Measurements from ENCODE around the gene CHMP1B. TPM values are rescaled to one million over a fixed set of nuclear protein-coding genes. Genes with fewer than 3 reads are reported as not detected.

Gene CHMP1B
- total RNA-seq, 1 experiment from 2014 or later, result 38.7 TPM

DNA sequence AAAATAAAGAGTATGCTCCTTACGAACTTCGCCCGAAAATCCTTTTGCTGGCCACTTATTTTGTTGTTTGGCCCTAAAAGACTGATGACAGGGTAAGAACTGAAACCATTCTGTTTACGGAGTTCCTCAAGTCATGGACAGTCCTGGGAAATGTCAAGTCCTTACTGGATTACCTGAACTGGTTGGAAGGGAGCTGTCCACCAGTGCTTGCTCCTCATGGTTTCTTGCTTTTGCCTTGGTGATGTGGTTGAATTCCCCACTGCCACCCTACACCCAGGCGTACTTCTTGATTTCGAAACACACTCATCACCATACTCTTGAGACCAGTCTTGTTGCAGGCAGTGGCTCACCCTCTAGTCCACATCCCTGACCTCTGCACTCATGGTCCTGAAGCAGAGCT lies 49.1 kb upstream of the CHMP1B start:
- H2BK120ac ChIP-seq (ENCODE audit: low read depth, low read length, poor library complexity, severe bottlenecking), result no peak overlapping the region
- H3K18ac ChIP-seq (ENCODE audit: insufficient read length, low read depth, low read length), result no peak overlapping the region
- no peak overlapping the region for H3K9ac ChIP-seq (ENCODE audit: extremely low read depth, insufficient read length, low read length)
- H4K8ac ChIP-seq (replicated peaks; ENCODE audit: insufficient read length, low read depth, low read length), result no peak overlapping the region
- no peak overlapping the region for H3K4ac ChIP-seq (ENCODE audit: low read depth, low read length)
- WGBS (ENCODE audit: extremely low coverage, insufficient read length, low lambda C conversion rate), result no CpG with 5 or more reads among the region's 6 CpGs
- H2BK5ac ChIP-seq (ENCODE audit: insufficient read length, low read length), result no peak overlapping the region
- H2AFZ ChIP-seq (ENCODE audit: low read length), result no peak overlapping the region
- H2BK12ac ChIP-seq (ENCODE audit: insufficient read length, low read depth, low read length), result no peak overlapping the region
- Mint-ChIP-seq H3K4me3 (no peak overlapping the region), H3K4me1 (peaks cover 26 to 31% of the 10 kb centered on the region in 2 experiments), H3K27ac (no peak overlapping the region; a peak in 1 of 7 replicates), H3K36me3 (ENCODE audit: insufficient read depth in 1 of 3, low read depth in 3 of 3) (no peaks in the 10 kb centered on the region), H3K9me3 (no peaks in the 10 kb centered on the region), H3K27me3 (ENCODE audit: low read depth) (no peaks in the 10 kb centered on the region)
- no peak overlapping the region for H3K14ac ChIP-seq (ENCODE audit: insufficient read depth, low read length)
- no peaks in the 10 kb centered on the region for H4K20me1 ChIP-seq (ENCODE audit: control insufficient read depth, insufficient read depth, insufficient read length)
- no peaks in the 10 kb centered on the region for H3K23me2 ChIP-seq (ENCODE audit: insufficient read length, low read depth, low read length, poor library complexity, severe bottlenecking)
- no peak overlapping the region for H2BK20ac ChIP-seq (ENCODE audit: low read depth, low read length, poor library complexity, severe bottlenecking)
- H3K23ac ChIP-seq (ENCODE audit: insufficient read length, low read depth, low read length), result no peak overlapping the region
- no peak overlapping the region for H4K91ac ChIP-seq (ENCODE audit: insufficient read length, low read depth, low read length)
- H3K79me1 ChIP-seq (ENCODE audit: insufficient read depth, low read depth, low read length, poor library complexity, severe bottlenecking), result no peaks in the 10 kb centered on the region
- no peak overlapping the region for H3K4me2 ChIP-seq (ENCODE audit: insufficient read depth, insufficient read length, low read length)
- H4K5ac ChIP-seq (ENCODE audit: insufficient read length, low read depth, low read length), result no peak overlapping the region
- H3K27me3 ChIP-seq (ENCODE audit: insufficient read depth, low read length), result no peaks in the 10 kb centered on the region
- H3K9me3 ChIP-seq (ENCODE audit: control insufficient read depth, low read depth, low read length), result no peaks in the 10 kb centered on the region
- H3K56ac ChIP-seq (ENCODE audit: insufficient read length, low read depth, low read length), result no peak overlapping the region
- H3K79me2 ChIP-seq (ENCODE audit: insufficient read depth, low read length), result no peaks in the 10 kb centered on the region
- no peak overlapping the region for H2BK15ac ChIP-seq (ENCODE audit: low read depth, low read length)
- TF ChIP-seq, protein P1, sequence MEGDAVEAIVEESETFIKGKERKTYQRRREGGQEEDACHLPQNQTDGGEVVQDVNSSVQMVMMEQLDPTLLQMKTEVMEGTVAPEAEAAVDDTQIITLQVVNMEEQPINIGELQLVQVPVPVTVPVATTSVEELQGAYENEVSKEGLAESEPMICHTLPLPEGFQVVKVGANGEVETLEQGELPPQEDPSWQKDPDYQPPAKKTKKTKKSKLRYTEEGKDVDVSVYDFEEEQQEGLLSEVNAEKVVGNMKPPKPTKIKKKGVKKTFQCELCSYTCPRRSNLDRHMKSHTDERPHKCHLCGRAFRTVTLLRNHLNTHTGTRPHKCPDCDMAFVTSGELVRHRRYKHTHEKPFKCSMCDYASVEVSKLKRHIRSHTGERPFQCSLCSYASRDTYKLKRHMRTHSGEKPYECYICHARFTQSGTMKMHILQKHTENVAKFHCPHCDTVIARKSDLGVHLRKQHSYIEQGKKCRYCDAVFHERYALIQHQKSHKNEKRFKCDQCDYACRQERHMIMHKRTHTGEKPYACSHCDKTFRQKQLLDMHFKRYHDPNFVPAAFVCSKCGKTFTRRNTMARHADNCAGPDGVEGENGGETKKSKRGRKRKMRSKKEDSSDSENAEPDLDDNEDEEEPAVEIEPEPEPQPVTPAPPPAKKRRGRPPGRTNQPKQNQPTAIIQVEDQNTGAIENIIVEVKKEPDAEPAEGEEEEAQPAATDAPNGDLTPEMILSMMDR (conservative IDR thresholded peaks at IDR 0.05), result no peak
- no peak for DNase-seq
- peaks cover 1% of the 10 kb centered on the region; the same call in 1 of the 2 replicates for H3K4me1 ChIP-seq (ENCODE audit: insufficient read depth, low read length)
- no peak overlapping the region for H2AK5ac ChIP-seq (ENCODE audit: insufficient read length, low read length)
- H3T11ph ChIP-seq (ENCODE audit: low read length), result no peak overlapping the region
- H3K27ac ChIP-seq (ENCODE audit: insufficient read length, low read depth, low read length), result no peak overlapping the region
